Activated CD8-positive, alpha-beta memory T cell treated with anti-CD3 and anti-CD28 coated beads, Interleukin-2, amount 10 ng/mL, durations not matched to agents 7 days and 5 days (primary cell): ENCODE measurements around the gene MED12L. TPM values are rescaled to one million over a fixed set of nuclear protein-coding genes. Genes with fewer than 3 reads are reported as not detected.

ENCODE experiments used
- ATAC-seq: fragments of 150-1000 bp; cut with Tn5 transposase; one replicate; pipeline ENCODE4 v1.10.0; 2021; ENCODE audit warnings: moderate library complexity
- CTCF ChIA-PET: fragments of 350-600 bp; sonication (Branson Sonifier 250); formaldehyde crosslinking; loops from one replicate; lab custom pipeline; 2021; ENCODE audit warnings: antibody characterized with exemption; lab: Charles Lee
- DNase-seq: peaks from one replicate; pipeline ENCODE4 v3.0.0-alpha.2; 2020
- H3K27ac Mint-ChIP-seq: one replicate; pipeline ENCODE4 v1.8.0; 2021; ENCODE audit warnings: mild to moderate bottlenecking, mixed read lengths
- H3K27me3 Mint-ChIP-seq: one replicate; pipeline ENCODE4 v1.8.0; 2021; ENCODE audit warnings: mixed read lengths
- H3K36me3 Mint-ChIP-seq: one replicate; pipeline ENCODE4 v1.8.0; 2021; ENCODE audit warnings: mild to moderate bottlenecking, mixed read lengths
- H3K4me1 Mint-ChIP-seq: one replicate; pipeline ENCODE4 v1.8.0; 2021; ENCODE audit warnings: mixed read lengths
- H3K4me3 Mint-ChIP-seq: one replicate; pipeline ENCODE4 v1.8.0; 2021; ENCODE audit warnings: mild to moderate bottlenecking, moderate library complexity, mixed read lengths
- H3K9me3 Mint-ChIP-seq: one replicate; pipeline ENCODE4 v1.8.0; 2022; ENCODE audit warnings: low read depth, mixed read lengths
- total RNA-seq, 2 experiments: library from RNA; stranded (reverse); gene quantifications; one replicate each; pipeline ENCODE4 v1.2.3, GENCODE V29; 2021

MED12L gene
- total RNA-seq, 2 experiments from 2014 or later, result 2.2 to 3.2 TPM

- H3K9me3 Mint-ChIP-seq, result no peaks in the 10 kb centered on the region
- H3K4me3 Mint-ChIP-seq, result no peak overlapping the region
- H3K4me1 Mint-ChIP-seq, result no peaks in the 10 kb centered on the region
- no peak overlapping the region for H3K27ac Mint-ChIP-seq
- ATAC-seq, result no peak
- DNase-seq, result no peak
- H3K36me3 Mint-ChIP-seq, result no peaks in the 10 kb centered on the region
- CTCF ChIA-PET, result no interaction called here
- peaks cover 2% of the 10 kb centered on the region for H3K27me3 Mint-ChIP-seq
These were observed 398.6 kb downstream of the MED12L start for GRCh38 chr3:151483961-151484520.

Other genes starting within 250 kb of the MED12L start
- gene MINDY4B, start 180.2 kb upstream of the MED12L start, total RNA-seq, result not detected
- not detected for gene CLRN1, start 112.9 kb upstream of the MED12L start, total RNA-seq
- 100 to 1,000 TPM; 153 to 218 TPM for gene GPR171, start 117.6 kb downstream of the MED12L start, total RNA-seq
- 1 to 10 TPM; 2.2 to 4.7 TPM for gene P2RY14, start 192.9 kb downstream of the MED12L start, total RNA-seq
- gene GPR87, start 231.2 kb downstream of the MED12L start, total RNA-seq, result under 1 TPM; 0.40 to 0.53 TPM
- not detected for gene P2RY13, start 243.9 kb downstream of the MED12L start, total RNA-seq